Lung (tissue), 13 donors: ENCODE measurements around the gene CCL4. TPM values are rescaled to one million over a fixed set of nuclear protein-coding genes. Genes with fewer than 3 reads are reported as not detected.

ENCODE experiments used
- ATAC-seq: fragments of 200-7000 bp; cut with Tn5 transposase; one replicate; pipeline ENCODE4 v1.9.1; 2020; ENCODE audit warnings: moderate number of reproducible peaks; ENCODE audit not compliant: insufficient read depth, low FRiP score
- DNase-seq, 3 donors: peaks; one replicate each; pipeline ENCODE4 v3.0.0-alpha.2; 2013 to 2017
- H3K27ac ChIP-seq, 2 donors: one replicate each; pipeline ENCODE4 v1.5.1; 2013; ENCODE audit warnings: mild to moderate bottlenecking in 2 of 2, moderate library complexity in 2 of 2, control low read depth in 1 of 2, inconsistent platforms in 1 of 2, low read depth in 1 of 2, low read length in 1 of 2
- H3K27me3 ChIP-seq, 3 donors: one replicate each; pipeline ENCODE4 v1.5.1; 2013; ENCODE audit warnings: low read length in 2 of 3; ENCODE audit not compliant: control insufficient read depth in 3 of 3, insufficient read depth in 3 of 3
- H3K36me3 ChIP-seq, 4 donors: one replicate each; pipeline ENCODE4 v1.5.1; 2013; ENCODE audit warnings: low read length in 4 of 4, mild to moderate bottlenecking in 1 of 4, moderate library complexity in 1 of 4; ENCODE audit not compliant: control insufficient read depth in 4 of 4, insufficient read depth in 4 of 4
- H3K4me1 ChIP-seq, 5 donors: one replicate each; pipeline ENCODE4 v1.5.1; 2013; ENCODE audit warnings: low read length in 5 of 5, mild to moderate bottlenecking in 2 of 5, moderate library complexity in 1 of 5; ENCODE audit not compliant: control insufficient read depth in 5 of 5, insufficient read depth in 5 of 5
- H3K4me3 ChIP-seq: one replicate; pipeline ENCODE4 v1.5.1; 2013; ENCODE audit warnings: mild to moderate bottlenecking, control low read depth, moderate library complexity
- H3K9ac ChIP-seq, 2 donors: one replicate each; pipeline ENCODE4 v1.5.1; 2013; ENCODE audit warnings: low read length in 2 of 2, control low read depth in 1 of 2; ENCODE audit not compliant: insufficient read depth in 1 of 2
- H3K9me3 ChIP-seq, 4 donors: one replicate each; pipeline ENCODE4 v1.5.1; 2013; ENCODE audit warnings: low read length in 3 of 4, mild to moderate bottlenecking in 1 of 4, moderate library complexity in 1 of 4; ENCODE audit not compliant: control insufficient read depth in 4 of 4, insufficient read depth in 3 of 4
- CTCF ChIP-seq: IDR thresholded peaks from 2 replicates; pipeline ENCODE4 v1.5.1; 2012; ENCODE audit warnings: mild to moderate bottlenecking; ENCODE audit errors: control extremely low read depth, extremely low read depth
- WGBS, 2 donors: extraction: QIAGEN DNeasy Blood & Tissue Kit; methylation state at CpG; one replicate each; pipeline ENCODE4 v1.1.7; 2013; 5-methylcytosine and 5-hydroxymethylcytosine counted together
- polyA plus RNA-seq, 2 donors: library from polyadenylated mRNA; stranded (reverse); fragments of 200-250 nt; gene quantifications; one replicate each; pipeline ENCODE4 v1.2.1, GENCODE V29; 2013
- small RNA-seq: library from RNA; depleted of rRNA; stranded (forward); fragments of <200 nt; gene quantifications from one replicate; pipeline ENCODE3, GENCODE V24; 2014; ENCODE audit warnings: low replicate concordance
- total RNA-seq, 2 donors: library from RNA; depleted of rRNA in 1 of 2; stranded (reverse); fragments of >200 nt in 1 of 2; gene quantifications; one replicate each; pipeline ENCODE4 v1.2.1, GENCODE V29; 2014 to 2021
- donor health status: control.
- donor health status: control.
- donor health status: Bipolar disorder and iron deficiency.
- donor health status: healthy.
- donor health status: DM: yes; HTN: yes; CAD: no.

CCL4 gene
- total and polyA plus RNA-seq, 4 donors = 8.3 to 502 (median 21.1) TPM

- no peaks in the 10 kb centered on the region for H3K36me3 ChIP-seq
- no peak for DNase-seq
- TF ChIP-seq CTCF = no peak
- peaks cover 0 to 8% (median 2%) of the 10 kb centered on the region in 3 donors for H3K27me3 ChIP-seq
- no peak for ATAC-seq
- H3K9ac ChIP-seq = no peak overlapping the region
- H3K4me1 ChIP-seq = peaks cover 0 to 4% (median 0%) of the 10 kb centered on the region in 5 donors
- 75 to 84% methylated on average over 4 of the region's 4 CpGs for WGBS, 2 donors
- no peaks in the 10 kb centered on the region for H3K9me3 ChIP-seq
- H3K4me3 ChIP-seq = no peak overlapping the region
- H3K27ac ChIP-seq = no peak overlapping the region
Observed at GRCh38 chr17:36151891-36152638, 48.4 kb downstream of the CCL4 start.

- DNase-seq = no peak
Observed at GRCh38 chr17:36152639-36153120, 49.1 kb downstream of the CCL4 start.

GRCh38 chr17:36153895-36154610 is 50.4 kb downstream of the CCL4 start:
- Histone ChIP-seq H3K4me3 (no peak overlapping the region), H3K9me3 (no peaks in the 10 kb centered on the region), H3K36me3 (no peaks in the 10 kb centered on the region), H3K27ac (no peak overlapping the region), H3K4me1 (peaks cover 0 to 3% (median 0%) of the 10 kb centered on the region in 5 donors), H3K27me3 (peaks cover 0 to 8% (median 2%) of the 10 kb centered on the region in 3 donors), H3K9ac (no peak overlapping the region)
- DNase-seq (no peak), ATAC-seq (no peak)
- WGBS, 2 donors = 64 to 71% methylated on average over 10 of the region's 10 CpGs
- no peak for TF ChIP-seq CTCF

More at GRCh38 chr17:36152639-36153120, 49.1 kb downstream of the CCL4 start:
- 88 to 92% methylated on average over 8 of the region's 8 CpGs for WGBS, 2 donors
- Histone ChIP-seq H3K9ac (no peak overlapping the region), H3K9me3 (no peaks in the 10 kb centered on the region), H3K27me3 (peaks cover 0 to 8% (median 2%) of the 10 kb centered on the region in 3 donors), H3K36me3 (no peaks in the 10 kb centered on the region), H3K27ac (no peak overlapping the region), H3K4me3 (no peak overlapping the region), H3K4me1 (peaks cover 0 to 4% (median 0%) of the 10 kb centered on the region in 5 donors)
- no peak for TF ChIP-seq CTCF
- ATAC-seq = no peak

Small RNAs within 50 kb of the gene (small RNA-seq; reads per million reads assigned to genes)
- not detected for gene RN7SL301P

Other genes with a start within 250 kb of the CCL4 start
- under 1 TPM in 1 of 2 donors, not detected in 1; 0.17 TPM for gene HEATR9, start 234.9 kb upstream of the CCL4 start, total RNA-seq
- under 1 TPM in 1 of 2 donors, not detected in 1; 0.05 TPM for gene HEATR9, start 234.9 kb upstream of the CCL4 start, polyA plus RNA-seq
- gene CCL5, start 223.5 kb upstream of the CCL4 start, total RNA-seq = 1 to 10 TPM; 3.2 to 6.8 TPM
- 10 to 100 TPM; 14.5 to 15.3 TPM for gene CCL5, start 223.5 kb upstream of the CCL4 start, polyA plus RNA-seq
- not detected for gene RDM1, start 173.1 kb upstream of the CCL4 start, total RNA-seq
- under 1 TPM; 0.10 to 0.26 TPM for gene RDM1, start 173.1 kb upstream of the CCL4 start, polyA plus RNA-seq
- not detected for gene LYZL6, start 160.1 kb upstream of the CCL4 start, total RNA-seq
- gene LYZL6, start 160.1 kb upstream of the CCL4 start, polyA plus RNA-seq = not detected
- gene CCL16, start 122.3 kb upstream of the CCL4 start, total RNA-seq = under 1 TPM in 1 of 2 donors, not detected in 1; 0.18 TPM
- gene CCL16, start 122.3 kb upstream of the CCL4 start, polyA plus RNA-seq = under 1 TPM; 0.14 to 0.20 TPM
- gene CCL14, start 117.1 kb upstream of the CCL4 start, total RNA-seq = 10 to 100 TPM in 1 of 2 donors, 1 to 10 TPM in 1; 2.9 to 25.3 TPM
- 10 to 100 TPM; 31.3 to 66.0 TPM for gene CCL14, start 117.1 kb upstream of the CCL4 start, polyA plus RNA-seq
- 1 to 10 TPM; 1.3 to 1.4 TPM for gene CCL15, start 102.3 kb upstream of the CCL4 start, total RNA-seq
- 1 to 10 TPM in 1 of 2 donors, under 1 TPM in 1; 0.84 to 1.1 TPM for gene CCL15, start 102.3 kb upstream of the CCL4 start, polyA plus RNA-seq
- gene CCL23, start 85.9 kb upstream of the CCL4 start, total RNA-seq = 1 to 10 TPM in 1 of 2 donors, not detected in 1; 5.1 TPM
- gene CCL23, start 85.9 kb upstream of the CCL4 start, polyA plus RNA-seq = 10 to 100 TPM in 1 of 2 donors, 1 to 10 TPM in 1; 7.2 to 34.4 TPM
- gene CCL18, start 39.6 kb upstream of the CCL4 start, total RNA-seq = 10 to 100 TPM in 1 of 2 donors, 1 to 10 TPM in 1; 8.7 to 41.0 TPM
- gene CCL18, start 39.6 kb upstream of the CCL4 start, polyA plus RNA-seq = 10 to 100 TPM; 76.1 to 89.9 TPM
- gene CCL3, start 13.7 kb upstream of the CCL4 start, total RNA-seq = 10 to 100 TPM; 16.3 to 31.6 TPM
- gene CCL3, start 13.7 kb upstream of the CCL4 start, polyA plus RNA-seq = 100 to 1,000 TPM in 1 of 2 donors, 1 to 10 TPM in 1; 7.8 to 526 TPM
- 1 to 10 TPM; 2.2 to 7.5 TPM for gene TBC1D3B, start 72.8 kb downstream of the CCL4 start, total RNA-seq
- 1 to 10 TPM; 1.6 to 3.8 TPM for gene TBC1D3B, start 72.8 kb downstream of the CCL4 start, polyA plus RNA-seq
- gene CCL3L1, start 92.9 kb downstream of the CCL4 start, total RNA-seq = 10 to 100 TPM in 1 of 2 donors, 1 to 10 TPM in 1; 3.5 to 24.7 TPM
- gene CCL3L1, start 92.9 kb downstream of the CCL4 start, polyA plus RNA-seq = 10 to 100 TPM in 1 of 2 donors, under 1 TPM in 1; 0.98 to 62.1 TPM
- 10 to 100 TPM; 10.7 to 52.2 TPM for gene CCL4L2, start 107.2 kb downstream of the CCL4 start, total RNA-seq
- 100 to 1,000 TPM in 1 of 2 donors, 1 to 10 TPM in 1; 4.5 to 125 TPM for gene CCL4L2, start 107.2 kb downstream of the CCL4 start, polyA plus RNA-seq
- not detected for gene TBC1D3I, start 160.7 kb downstream of the CCL4 start, total RNA-seq
- gene TBC1D3I, start 160.7 kb downstream of the CCL4 start, polyA plus RNA-seq = under 1 TPM; 0.39 to 0.73 TPM
- not detected for gene TBC1D3G, start 220.1 kb downstream of the CCL4 start, total RNA-seq
- gene TBC1D3G, start 220.1 kb downstream of the CCL4 start, polyA plus RNA-seq = not detected